H1 (cell line): ENCODE results near the gene NPHP4. TPM values are rescaled to one million over a fixed set of nuclear protein-coding genes. Genes with fewer than 3 reads are reported as not detected.

Source experiments
- CTCF ChIA-PET: fragments of 300-600 bp; sonication (Branson Sonifier 250); formaldehyde crosslinking; loops from one replicate; lab custom pipeline; 2021; ENCODE audit not compliant: partially characterized antibody; lab: Charles Lee
- POLR2A ChIA-PET: fragments of 300-600 bp; sonication (Branson Sonifier 250); formaldehyde crosslinking; loops from one replicate; lab custom pipeline; 2021; ENCODE audit warnings: inconsistent platforms; ENCODE audit not compliant: partially characterized antibody; lab: Charles Lee
- DNase-seq, 2 experiments: peaks; one replicate each; pipeline versions ENCODE4 v3.0.0 to v3.0.0-alpha.2; 2010 to 2022; ENCODE audit warnings: low spot score in 2 of 2, low read depth in 1 of 2, mixed read lengths in 1 of 2
- FAIRE-seq: peaks from 2 replicates; lab custom pipeline; 2011; peaks lifted over from hg19 to GRCh38; lab: Jason Lieb, UNC
- H2AFZ ChIP-seq: 2 replicates; pipeline ENCODE4 v1.8.1; 2012; ENCODE audit warnings: low read length, inconsistent platforms
- H2AK5ac ChIP-seq: 2 replicates; pipeline ENCODE4 v1.6.1; 2013; ENCODE audit warnings: low read depth, low read length
- H2BK120ac ChIP-seq: replicated peaks from 2 replicates; pipeline ENCODE3; 2013; ENCODE audit warnings: low read depth, low read length, inconsistent platforms
- H2BK12ac ChIP-seq: 2 replicates; pipeline ENCODE4 v1.6.1; 2013; ENCODE audit warnings: low read depth, low read length
- H2BK15ac ChIP-seq: 2 replicates; pipeline ENCODE4 v1.6.1; 2013; ENCODE audit warnings: low read length
- H2BK20ac ChIP-seq: 2 replicates; pipeline ENCODE4 v1.6.1; 2013; ENCODE audit warnings: low read length
- H2BK5ac ChIP-seq: 2 replicates; pipeline ENCODE4 v1.6.1; 2013; ENCODE audit warnings: low read depth, low read length
- H3K14ac ChIP-seq: 2 replicates; pipeline ENCODE4 v1.6.1; 2013; ENCODE audit warnings: inconsistent platforms; ENCODE audit not compliant: insufficient read length
- H3K18ac ChIP-seq: 2 replicates; pipeline ENCODE4 v1.6.1; 2013; ENCODE audit warnings: low read length; ENCODE audit errors: extremely low read depth
- H3K23ac ChIP-seq: 2 replicates; pipeline ENCODE4 v1.6.1; 2013; ENCODE audit warnings: inconsistent platforms; ENCODE audit not compliant: insufficient read length
- H3K23me2 ChIP-seq: 2 replicates; pipeline ENCODE4 v1.6.1; 2013; ENCODE audit warnings: low read depth, low read length
- H3K27ac ChIP-seq: 2 replicates; pipeline ENCODE4 v1.6.1; 2011; ENCODE audit warnings: low read depth, low read length, inconsistent platforms
- H3K27me3 ChIP-seq, 4 experiments: replicated peaks in 1 of 4; 1 replicate in 1 of 4; 2 replicates in 3 of 4; pipeline versions ENCODE4 v1.6.1 to v1.8.1; 2011 to 2013; ENCODE audit warnings: low read length in 3 of 4, mild to moderate bottlenecking in 3 of 4, inconsistent platforms in 2 of 4, mixed read lengths in 2 of 4, moderate library complexity in 1 of 4; ENCODE audit not compliant: control insufficient read depth in 3 of 4, insufficient read depth in 3 of 4; ENCODE audit errors: extremely low read depth in 1 of 4
- H3K36me3 ChIP-seq, 4 experiments: 2 replicates each; pipeline versions ENCODE4 v1.6.1 to v1.8.1; 2011 to 2013; ENCODE audit warnings: mild to moderate bottlenecking in 4 of 4, low read length in 3 of 4, moderate library complexity in 2 of 4, control low read depth in 1 of 4, inconsistent platforms in 1 of 4; ENCODE audit not compliant: insufficient read depth in 4 of 4, control insufficient read depth in 2 of 4
- H3K4ac ChIP-seq: replicated peaks from 2 replicates; pipeline ENCODE3; 2013; ENCODE audit warnings: low read length, low read depth, mixed read lengths, inconsistent platforms; ENCODE audit not compliant: insufficient read length
- H3K4me1 ChIP-seq, 4 experiments: replicated peaks in 1 of 4; 1 replicate in 1 of 4; 2 replicates in 3 of 4; pipeline versions ENCODE4 v1.6.1 to v1.8.1; 2011 to 2013; ENCODE audit warnings: low read length in 3 of 4, inconsistent platforms in 2 of 4, mixed read lengths in 1 of 4; ENCODE audit not compliant: insufficient read depth in 4 of 4, control insufficient read depth in 3 of 4
- H3K4me2 ChIP-seq, 2 experiments: 2 replicates each; pipeline versions ENCODE4 v1.6.1 to v1.8.1; 2011 to 2013; ENCODE audit warnings: low read depth in 2 of 2, low read length in 2 of 2, control low read depth in 1 of 2, inconsistent platforms in 1 of 2, mild to moderate bottlenecking in 1 of 2; ENCODE audit not compliant: insufficient read depth in 1 of 2
- H3K4me3 ChIP-seq, 4 experiments: fragments of 200-600, 300-600 bp in 1 of 4; sonication (generic), shearing (Covaris generic), sonication (Bioruptor Twin) in 1 of 4; 2 replicates each; pipeline versions ENCODE4 v1.5.1 to v1.8.1; 2011 to 2016; ENCODE audit warnings: low read length in 4 of 4, low read depth in 3 of 4, control low read depth in 2 of 4, inconsistent platforms in 2 of 4, mild to moderate bottlenecking in 2 of 4, mixed read lengths in 1 of 4, moderate library complexity in 1 of 4; ENCODE audit not compliant: insufficient read depth in 2 of 4; ENCODE audit errors: extremely low read depth in 1 of 4
- H3K56ac ChIP-seq: replicated peaks from 2 replicates; pipeline ENCODE3; 2013; ENCODE audit warnings: low read depth, mild to moderate bottlenecking, mixed read lengths, low read length, inconsistent platforms; ENCODE audit not compliant: insufficient read length
- H3K79me1 ChIP-seq: 2 replicates; pipeline ENCODE4 v1.6.1; 2013; ENCODE audit warnings: low read depth, low read length, control low read depth
- H3K79me2 ChIP-seq, 2 experiments: 2 replicates each; pipeline versions ENCODE4 v1.6.1 to v1.8.1; 2012 to 2013; ENCODE audit warnings: low read length in 2 of 2, mild to moderate bottlenecking in 2 of 2, inconsistent platforms in 1 of 2; ENCODE audit not compliant: insufficient read depth in 2 of 2, control insufficient read depth in 1 of 2
- H3K9ac ChIP-seq, 4 experiments: replicated peaks in 1 of 4; 1 replicate in 1 of 4; 2 replicates in 3 of 4; pipeline versions ENCODE4 v1.6.1 to v1.8.1; 2011 to 2013; ENCODE audit warnings: low read depth in 3 of 4, low read length in 3 of 4, control low read depth in 2 of 4, mild to moderate bottlenecking in 2 of 4, moderate library complexity in 2 of 4, inconsistent platforms in 1 of 4; ENCODE audit errors: extremely low read depth in 1 of 4
- H3K9me3 ChIP-seq, 2 experiments: 2 replicates each; pipeline versions ENCODE4 v1.6.1 to v1.8.1; 2012 to 2013; ENCODE audit warnings: mild to moderate bottlenecking in 2 of 2, moderate library complexity in 2 of 2, control low read depth in 1 of 2, inconsistent platforms in 1 of 2, low read depth in 1 of 2, low read length in 1 of 2, mixed read lengths in 1 of 2; ENCODE audit not compliant: insufficient read depth in 2 of 2
- H4K20me1 ChIP-seq, 2 experiments: replicated peaks in 1 of 2; 2 replicates each; pipeline versions ENCODE3 to v1.8.1; 2011 to 2013; ENCODE audit warnings: inconsistent platforms in 2 of 2, low read length in 2 of 2, mild to moderate bottlenecking in 1 of 2; ENCODE audit not compliant: insufficient read depth in 2 of 2, control insufficient read depth in 1 of 2
- H4K5ac ChIP-seq: 2 replicates; pipeline ENCODE4 v1.6.1; 2013; ENCODE audit warnings: low read length, low read depth, mixed read lengths, inconsistent platforms; ENCODE audit not compliant: insufficient read length
- H4K8ac ChIP-seq: 2 replicates; pipeline ENCODE4 v1.8.0; 2013; ENCODE audit warnings: mild to moderate bottlenecking, moderate library complexity, low read length, inconsistent platforms; ENCODE audit not compliant: insufficient read depth; ENCODE audit errors: extremely low read depth
- H4K91ac ChIP-seq: replicated peaks from 2 replicates; pipeline ENCODE3; 2013; ENCODE audit warnings: low read length, mixed read lengths, inconsistent platforms; ENCODE audit not compliant: insufficient read length
- E2F6 ChIP-seq: IDR thresholded peaks from 2 replicates; pipeline ENCODE4 v1.6.1; 2012; ENCODE audit warnings: inconsistent platforms
- EP300 ChIP-seq, 2 experiments: IDR thresholded peaks; 1 replicate in 1 of 2; 2 replicates in 1 of 2; pipeline ENCODE4 v1.6.1; 2011 to 2012; ENCODE audit warnings: low read depth in 2 of 2, low read length in 2 of 2, mild to moderate bottlenecking in 2 of 2, borderline replicate concordance in 1 of 2, inconsistent platforms in 1 of 2, moderate library complexity in 1 of 2
- EZH2 ChIP-seq: fragments of 200-600 bp; sonication (generic); IDR thresholded peaks from 2 replicates; pipeline ENCODE4 v1.7.1; 2012; ENCODE audit warnings: low read depth, mild to moderate bottlenecking, moderate library complexity, low read length, inconsistent platforms; ENCODE audit not compliant: severe bottlenecking
- JUN ChIP-seq: IDR thresholded peaks from 2 replicates; pipeline ENCODE4 v1.6.1; 2011; ENCODE audit warnings: low read depth, mild to moderate bottlenecking, improper control_type of control experiment, low read length
- KDM1A ChIP-seq: fragments of 200-600, 300-600 bp; sonication (generic); IDR thresholded peaks from 2 replicates; pipeline ENCODE4 v1.7.1; 2016; ENCODE audit warnings: mild to moderate bottlenecking, low read length, borderline replicate concordance
- MAFK ChIP-seq: IDR thresholded peaks from 2 replicates; pipeline ENCODE4 v1.6.1; 2012; ENCODE audit warnings: low read depth, mild to moderate bottlenecking, improper control_type of control experiment, low read length
- PHF8 ChIP-seq: fragments of 200-600 bp; sonication (generic); conservative IDR thresholded peaks from 2 replicates; pipeline ENCODE4 v1.7.1; 2012; ENCODE audit warnings: low read depth, mild to moderate bottlenecking, inconsistent platforms, low read length, moderate library complexity
- POLR2A ChIP-seq, 2 experiments: IDR thresholded peaks; 1 replicate in 1 of 2; 2 replicates in 1 of 2; pipeline ENCODE4 v1.6.1; 2011; ENCODE audit warnings: low read depth in 2 of 2, low read length in 2 of 2, mild to moderate bottlenecking in 2 of 2; ENCODE audit errors: control extremely low read depth in 1 of 2
- RBBP5 ChIP-seq: IDR thresholded peaks from 2 replicates; pipeline ENCODE4 v1.7.1; 2012; ENCODE audit warnings: low read depth, mild to moderate bottlenecking, inconsistent platforms, low read length, moderate library complexity, borderline replicate concordance
- RFX5 ChIP-seq: IDR thresholded peaks from 2 replicates; pipeline ENCODE4 v1.6.1; 2011; ENCODE audit warnings: low read depth, low read length, improper control_type of control experiment, borderline replicate concordance
- SIRT6 ChIP-seq: IDR thresholded peaks from one replicate; pipeline ENCODE4 v1.7.1; 2012; ENCODE audit warnings: low read length, inconsistent platforms
- SIX5 ChIP-seq: IDR thresholded peaks from 2 replicates; pipeline ENCODE4 v1.6.1; 2011; ENCODE audit warnings: mild to moderate bottlenecking, low read depth, low read length
- TAF7 ChIP-seq: optimal IDR thresholded peaks from 2 replicates; pipeline ENCODE3; 2011; ENCODE audit warnings: low read depth, mild to moderate bottlenecking, inconsistent platforms, low read length, moderate library complexity, borderline replicate concordance
- ZNF274 ChIP-seq: IDR thresholded peaks from 2 replicates; pipeline ENCODE4 v1.7.0; 2012; ENCODE audit warnings: low read length, borderline replicate concordance; ENCODE audit errors: extremely low read depth
- WGBS, 2 experiments: shearing (Covaris generic) in 1 of 2; methylation state at CpG; one replicate each; pipeline versions ENCODE4 v1.1.6 to v1.1.7; 2013 to 2015; ENCODE audit warnings: low lambda C conversion rate in 2 of 2, mixed read lengths in 2 of 2, inconsistent platforms in 1 of 2, low coverage in 1 of 2, missing lambda C conversion rate in 1 of 2; ENCODE audit not compliant: insufficient replicate concordance in 2 of 2, insufficient coverage in 1 of 2, insufficient read length in 1 of 2; ENCODE audit errors: extremely low coverage in 1 of 2, missing lambda C conversion rate in 1 of 2; 5-methylcytosine and 5-hydroxymethylcytosine counted together
- polyA plus RNA-seq, 7 experiments: library from polyadenylated mRNA; depleted of rRNA in 3 of 7; stranded (reverse) in 5 of 7; unstranded in 2 of 7; fragments of >200 nt in 5 of 7; fragments of 200-250 nt in 2 of 7; gene quantifications; 1 replicate in 5 of 7; 2 replicates in 1 of 7; 4 replicates in 1 of 7; pipeline versions ENCODE4 v1.2.1 to v1.2.3, GENCODE V29; 2011 to 2013; ENCODE audit warnings: missing spikeins in 2 of 7, mixed read lengths in 2 of 7
- total RNA-seq: library from RNA; stranded (reverse); fragmentation: NEBNext Ultra II Directional; extraction: Animal tissue kit (Norgen Biotek cat#: 25700); gene quantifications from 2 replicates; pipeline ENCODE4 v1.2.1, GENCODE V29; 2021

The NPHP4 gene
- total and polyA plus RNA-seq, 2 of the 8 experiments (the other 6 are each of a cell fraction or from before 2014, with no cell fraction given), result 5.8 to 14.0 TPM

- POLR2A ChIA-PET, result no interaction called here
- no peaks in the 10 kb centered on the region; a peak in 1 of 7 replicates for H3K27me3 ChIP-seq
- H2BK12ac ChIP-seq, result no peak overlapping the region
- H3K23me2 ChIP-seq, result peaks cover 2% of the 10 kb centered on the region; the same call in 1 of the 2 replicates
- H3K23ac ChIP-seq, result no peak overlapping the region
- no peaks in the 10 kb centered on the region; a peak in 1 of 4 replicates for H3K79me2 ChIP-seq
- H3K4ac ChIP-seq, result no peak overlapping the region
- H3K36me3 ChIP-seq, result no peaks in the 10 kb centered on the region
- H3K18ac ChIP-seq, result no peak overlapping the region
- H3K27ac ChIP-seq, result no peak overlapping the region
- H2BK15ac ChIP-seq, result no peak overlapping the region
- WGBS, 2 experiments, result 91% methylated on average over 4 of the region's 4 CpGs; no CpG with 5 or more reads in 1 of the 2 experiments
- H2BK5ac ChIP-seq, result no peak overlapping the region
- no peak overlapping the region for H2BK120ac ChIP-seq
- no peak overlapping the region for H4K5ac ChIP-seq
- no peak overlapping the region for H3K4me3 ChIP-seq
- no peak overlapping the region for H2AFZ ChIP-seq
- H3K4me1 ChIP-seq, result peaks cover 6 to 13% (median 9%) of the 10 kb centered on the region in 4 experiments
- H4K20me1 ChIP-seq, result peaks cover 0 to 1% of the 10 kb centered on the region in 2 experiments
- no peak overlapping the region for H4K8ac ChIP-seq
- H3K56ac ChIP-seq, result no peak overlapping the region
- no peak overlapping the region for H3K9ac ChIP-seq
- CTCF ChIA-PET, result interaction anchor here (1.3 to 2.0 kb wide), 2 partner anchors 8 to 12 kb away, joined by 3 to 5 read pairs; no protein-coding TSS in a partner anchor
- DNase-seq (no peak), FAIRE-seq (no peak)
- no peak overlapping the region for H2BK20ac ChIP-seq
- no peak overlapping the region for H3K14ac ChIP-seq
- H3K9me3 ChIP-seq, result no peaks in the 10 kb centered on the region; a peak in 1 of 4 replicates
- no peak overlapping the region for H4K91ac ChIP-seq
- no peak overlapping the region for H3K4me2 ChIP-seq
- H2AK5ac ChIP-seq, result no peak overlapping the region
- no peaks in the 10 kb centered on the region for H3K79me1 ChIP-seq
- TF ChIP-seq ZNF274, result no peak
- TF ChIP-seq EP300 (IDR thresholded peaks at IDR 0.05; ENCODE audit: borderline replicate concordance in 1 of 2, low read depth in 2 of 2, low read length in 2 of 2), result no peak
- TF ChIP-seq EZH2, result no peak
- no peak for TF ChIP-seq SIX5
- no peak for TF ChIP-seq SIRT6
- TF ChIP-seq KDM1A, result no peak
- no peak for TF ChIP-seq TAF7
- no peak for TF ChIP-seq MAFK
- no peak for TF ChIP-seq POLR2A (IDR thresholded peaks at IDR 0.05; ENCODE audit: control extremely low read depth in 1 of 2, low read depth in 2 of 2, low read length in 2 of 2)
- TF ChIP-seq RFX5, result no peak
- TF ChIP-seq RBBP5, result no peak
- TF ChIP-seq PHF8, result no peak
- TF ChIP-seq E2F6, result no peak
- TF ChIP-seq JUN, result no peak
Observed at GRCh38 chr1:5982276-5982675, 9.9 kb downstream of the NPHP4 start.
